ENCODE data around the gene INMT. TPM values are rescaled to one million over a fixed set of nuclear protein-coding genes. Genes with fewer than 3 reads are reported as not detected.

Gene INMT
- total RNA-seq, 1 donor from 2014 or later = under 0.01 TPM

Other genes starting within 250 kb of the INMT start
- 22.2 and 26.2 TPM in 2 replicates for gene GGCT, start 247.3 kb upstream of the INMT start, total RNA-seq
- gene GARS1, start 157.3 kb upstream of the INMT start, total RNA-seq = 63.0 and 75.0 TPM in 2 replicates
- gene CRHR2, start 69.7 kb upstream of the INMT start, total RNA-seq = not detected in 2 replicates
- gene MINDY4, start 19.3 kb downstream of the INMT start, total RNA-seq = 0.40 and 0.65 TPM in 2 replicates
- 1.4 and 1.7 TPM in 2 replicates for gene AQP1, start 159.7 kb downstream of the INMT start, total RNA-seq
- not detected in 2 replicates for gene GHRHR, start 211.8 kb downstream of the INMT start, total RNA-seq